NCI-H1048 (cell line): Measurements from ENCODE around the gene RPTOR.
"Not testable (repeated sequence)": the region's sequence is repeated elsewhere in the genome, so short reads cannot be mapped to it uniquely, and the experiment has no call there.

Experiments
- DNase-seq: peaks from one replicate; lab custom pipeline; 2025; lab: John Stamatoyannopoulos, UW

RPTOR gene

GRCh38 chr17:80516171-80516932 is 28.3 kb upstream of the RPTOR start:
- no peak for DNase-seq

GRCh38 chr17:80517641-80518040 is 27.0 kb upstream of the RPTOR start:
- DNase-seq = no peak

GRCh38 chr17:80518392-80518791 is 26.2 kb upstream of the RPTOR start:
- no peak for DNase-seq

- DNase-seq = no peak
These were observed 25.4 kb upstream of the RPTOR start for GRCh38 chr17:80519091-80519781.

GRCh38 chr17:80520810-80521455 is 23.7 kb upstream of the RPTOR start:
- no peak for DNase-seq

GRCh38 chr17:80523054-80523744 is 21.4 kb upstream of the RPTOR start:
- no peak for DNase-seq

- DNase-seq = no peak
These were observed 20.5 kb upstream of the RPTOR start for GRCh38 chr17:80523956-80524712.

GRCh38 chr17:80526116-80526910 is 18.3 kb upstream of the RPTOR start:
- DNase-seq = no peak

GRCh38 chr17:80527016-80527645 is 17.5 kb upstream of the RPTOR start:
- no peak for DNase-seq

- no peak for DNase-seq
These were observed 16.1 kb upstream of the RPTOR start for GRCh38 chr17:80528536-80528935.

- DNase-seq = no peak
These were observed 15.3 kb upstream of the RPTOR start for GRCh38 chr17:80529104-80529903.

GRCh38 chr17:80529904-80530292 is 14.7 kb upstream of the RPTOR start:
- DNase-seq = no peak

- DNase-seq = no peak
These were observed 13.2 kb upstream of the RPTOR start for GRCh38 chr17:80531400-80531799.

- DNase-seq = not testable (repeated sequence)
These were observed 7.3 kb upstream of the RPTOR start for GRCh38 chr17:80537386-80537785.

GRCh38 chr17:80538484-80538883 is 6.2 kb upstream of the RPTOR start:
- no peak for DNase-seq

- DNase-seq = no peak
These were observed 5.5 kb upstream of the RPTOR start for GRCh38 chr17:80539022-80539641.

GRCh38 chr17:80545499-80545826 is 825 bp downstream of the RPTOR start:
- DNase-seq = no peak

- no peak for DNase-seq
These were observed 1.6 kb downstream of the RPTOR start for GRCh38 chr17:80546267-80546666.

GRCh38 chr17:80552523-80552922 is 7.9 kb downstream of the RPTOR start:
- DNase-seq = no peak
